Mononuclear cell (primary cell): ENCODE measurements around the gene RBM46. TPM values are rescaled to one million over a fixed set of nuclear protein-coding genes. Genes with fewer than 3 reads are reported as not detected.

Experiments used
- H3K27me3 ChIP-seq: 2 replicates; pipeline ENCODE4 v1.6.0; 2011; ENCODE audit warnings: low read length, control low read depth; ENCODE audit not compliant: insufficient read depth
- H3K4me1 ChIP-seq: 2 replicates; pipeline ENCODE4 v1.5.1; 2011; ENCODE audit warnings: mild to moderate bottlenecking, low read length, control low read depth; ENCODE audit not compliant: insufficient read depth
- H3K4me3 ChIP-seq: 2 replicates; pipeline ENCODE4 v1.5.1; 2011; ENCODE audit warnings: mild to moderate bottlenecking, low read length, moderate library complexity
- H3K9me3 ChIP-seq: 2 replicates; pipeline ENCODE4 v1.5.1; 2011; ENCODE audit warnings: low read depth, mild to moderate bottlenecking, control low read depth, low read length
- total RNA-seq: library from RNA; depleted of rRNA; stranded (reverse); fragments of >200 nt; gene quantifications from one replicate; pipeline ENCODE4 v1.2.3, GENCODE V29; 2012

RBM46 gene
- total RNA-seq, 1 donor = not detected

GRCh38 chr4:154877110-154877760 lies 96.2 kb downstream of the RBM46 start:
- no peak overlapping the region for H3K4me3 ChIP-seq
- no peaks in the 10 kb centered on the region for H3K9me3 ChIP-seq
- H3K27me3 ChIP-seq = no peaks in the 10 kb centered on the region
- no peaks in the 10 kb centered on the region for H3K4me1 ChIP-seq

Other genes starting within 250 kb of the RBM46 start
- gene PLRG1, start 230.9 kb upstream of the RBM46 start, total RNA-seq = 60.6 TPM
- gene FGB, start 218.3 kb upstream of the RBM46 start, total RNA-seq = not detected
- gene FGA, start 190.5 kb upstream of the RBM46 start, total RNA-seq = not detected
- gene FGG, start 168.6 kb upstream of the RBM46 start, total RNA-seq = not detected
- gene LRAT, start 37.3 kb upstream of the RBM46 start, total RNA-seq = not detected